Measurements from ENCODE around the gene LRP11. TPM values are rescaled to one million over a fixed set of nuclear protein-coding genes. Genes with fewer than 3 reads are reported as not detected.

Gene LRP11
- total and polyA plus RNA-seq, 2 donors (not counting 1 experiment from before 2014, with no cell fraction given) = 58.4 to 89.5 TPM

GRCh38 chr6:149847939-149848267, 16.3 kb downstream of the LRP11 start:
- peaks cover 1% of the 10 kb centered on the region for H3K79me2 ChIP-seq (ENCODE audit: control insufficient read depth, insufficient read depth, low read length)
- H3K36me3 ChIP-seq (ENCODE audit: control insufficient read depth, insufficient read depth, low read length) = peaks cover 4% of the 10 kb centered on the region
- H3K9ac ChIP-seq (ENCODE audit: insufficient read depth, low read length) = no peak overlapping the region
- H3K4me3 ChIP-seq (replicated peaks in 1 of 4; ENCODE audit: control extremely low read depth in 1 of 4, insufficient read depth in 1 of 4, low read depth in 3 of 4, low read length in 4 of 4) = no peak overlapping the region
- peak in 1 of 2 donors; percentile 80 for DNase-seq (ENCODE audit: low read depth in 2 of 2)
- H3K27ac ChIP-seq (ENCODE audit: insufficient read depth, low read length) = peak overlapping the region; percentile 71
- H3K4me2 ChIP-seq (ENCODE audit: extremely low read depth, insufficient read depth, low read length) = no peak overlapping the region
- no peaks in the 10 kb centered on the region for H3K9me3 ChIP-seq (ENCODE audit: control insufficient read depth, insufficient read depth, low read depth, low read length)
- TF ChIP-seq CTCF (conservative IDR thresholded peaks at IDR 0.05 in 1 of 2, IDR thresholded peaks at IDR 0.05 in 1 of 2; ENCODE audit: low read depth in 1 of 2, low read length in 2 of 2) (no peak), EZH2 (IDR thresholded peaks at IDR 0.05; ENCODE audit: low read length, missing control alignments) (no peak)
- H2AFZ ChIP-seq (ENCODE audit: low read length) = no peak overlapping the region
- no peaks in the 10 kb centered on the region for H3K27me3 ChIP-seq (ENCODE audit: control insufficient read depth, insufficient read depth, low read length)
- H3K4me1 ChIP-seq (ENCODE audit: control insufficient read depth, extremely low read depth, insufficient read depth, low read length) = peaks cover 38% of the 10 kb centered on the region
- H4K20me1 ChIP-seq (ENCODE audit: control insufficient read depth, extremely low read depth, insufficient read depth, low read length) = no peaks in the 10 kb centered on the region

- Histone ChIP-seq H3K27me3 (ENCODE audit: control insufficient read depth, insufficient read depth, low read length) (no peaks in the 10 kb centered on the region), H3K27ac (ENCODE audit: insufficient read depth, low read length) (peak overlapping the region; percentile 52), H4K20me1 (ENCODE audit: control insufficient read depth, extremely low read depth, insufficient read depth, low read length) (no peaks in the 10 kb centered on the region), H3K79me2 (ENCODE audit: control insufficient read depth, insufficient read depth, low read length) (peaks cover 1% of the 10 kb centered on the region), H3K9me3 (ENCODE audit: control insufficient read depth, insufficient read depth, low read depth, low read length) (no peaks in the 10 kb centered on the region), H3K4me1 (ENCODE audit: control insufficient read depth, extremely low read depth, insufficient read depth, low read length) (peaks cover 31% of the 10 kb centered on the region), H3K9ac (ENCODE audit: insufficient read depth, low read length) (no peak overlapping the region), H3K4me3 (replicated peaks in 1 of 4; ENCODE audit: control extremely low read depth in 1 of 4, insufficient read depth in 1 of 4, low read depth in 3 of 4, low read length in 4 of 4) (no peak overlapping the region), H3K4me2 (ENCODE audit: extremely low read depth, insufficient read depth, low read length) (peak overlapping the region; percentile 58), H2AFZ (ENCODE audit: low read length) (no peak overlapping the region), H3K36me3 (ENCODE audit: control insufficient read depth, insufficient read depth, low read length) (peaks cover 4% of the 10 kb centered on the region)
- no peak for TF ChIP-seq CTCF (conservative IDR thresholded peaks at IDR 0.05 in 1 of 2, IDR thresholded peaks at IDR 0.05 in 1 of 2; ENCODE audit: low read depth in 1 of 2, low read length in 2 of 2)
- no peak for TF ChIP-seq EZH2 (IDR thresholded peaks at IDR 0.05; ENCODE audit: low read length, missing control alignments)
- DNase-seq (ENCODE audit: low read depth in 2 of 2) = peak; percentile 71 to 96
Measured at GRCh38 chr6:149846321-149846720, 17.8 kb downstream of the LRP11 start.

- Histone ChIP-seq H3K4me2 (ENCODE audit: extremely low read depth, insufficient read depth, low read length) (no peak overlapping the region), H3K4me3 (replicated peaks in 1 of 4; ENCODE audit: control extremely low read depth in 1 of 4, insufficient read depth in 1 of 4, low read depth in 3 of 4, low read length in 4 of 4) (no peak overlapping the region), H3K27me3 (ENCODE audit: control insufficient read depth, insufficient read depth, low read length) (no peaks in the 10 kb centered on the region), H3K27ac (ENCODE audit: insufficient read depth, low read length) (no peak overlapping the region), H2AFZ (ENCODE audit: low read length) (no peak overlapping the region), H3K4me1 (ENCODE audit: control insufficient read depth, extremely low read depth, insufficient read depth, low read length) (peaks cover 29% of the 10 kb centered on the region), H3K9ac (ENCODE audit: insufficient read depth, low read length) (no peak overlapping the region), H3K79me2 (ENCODE audit: control insufficient read depth, insufficient read depth, low read length) (peaks cover 1% of the 10 kb centered on the region), H3K9me3 (ENCODE audit: control insufficient read depth, insufficient read depth, low read depth, low read length) (no peaks in the 10 kb centered on the region), H3K36me3 (ENCODE audit: control insufficient read depth, insufficient read depth, low read length) (peaks cover 4% of the 10 kb centered on the region), H4K20me1 (ENCODE audit: control insufficient read depth, extremely low read depth, insufficient read depth, low read length) (no peaks in the 10 kb centered on the region)
- DNase-seq (ENCODE audit: low read depth in 2 of 2) = no peak
- TF ChIP-seq EZH2 (IDR thresholded peaks at IDR 0.05; ENCODE audit: low read length, missing control alignments) (no peak), CTCF (conservative IDR thresholded peaks at IDR 0.05 in 1 of 2, IDR thresholded peaks at IDR 0.05 in 1 of 2; ENCODE audit: low read depth in 1 of 2, low read length in 2 of 2) (no peak)
Measured at GRCh38 chr6:149845549-149845948, 18.6 kb downstream of the LRP11 start.

Data from fibroblast of lung (primary cell).